SU-DHL-6 (cell line): ENCODE data around the gene RPP14.
"Not testable (repeated sequence)": the region's sequence is repeated elsewhere in the genome, so short reads cannot be mapped to it uniquely, and the experiment has no call there.

ENCODE experiments used
- H2AFZ ChIP-seq: fragments of 200-600 bp; sonication (generic); 2 replicates; pipeline ENCODE4 v1.6.1; 2014; ENCODE audit warnings: low read depth, mild to moderate bottlenecking, moderate library complexity, mixed read lengths, antibody characterized with exemption, low read length; ENCODE audit not compliant: severe bottlenecking
- H3F3A ChIP-seq: fragments of 200-600 bp; shearing (Covaris generic); 2 replicates; pipeline ENCODE4 v1.6.0; 2016; ENCODE audit warnings: antibody characterized with exemption, mild to moderate bottlenecking; ENCODE audit not compliant: insufficient read depth
- H3K27ac ChIP-seq: fragments of 200-600 bp; sonication (generic); 2 replicates; pipeline ENCODE4 v1.5.1; 2016; ENCODE audit warnings: low read depth, mild to moderate bottlenecking, low read length, moderate library complexity, mixed read lengths
- H3K27me3 ChIP-seq: fragments of 200-600 bp; sonication (generic), shearing (Covaris generic); 2 replicates; pipeline ENCODE4 v1.6.0; 2014; ENCODE audit warnings: mild to moderate bottlenecking, low read length
- H3K36me3 ChIP-seq: fragments of 200-600 bp; sonication (generic); 2 replicates; pipeline ENCODE4 v1.6.1; 2014; ENCODE audit warnings: mild to moderate bottlenecking, low read length, mixed read lengths
- H3K4me2 ChIP-seq: fragments of 300-600, 200-600 bp; shearing (Covaris generic), sonication (generic); 2 replicates; pipeline ENCODE4 v1.6.0; 2014; ENCODE audit warnings: low read length, low read depth, mild to moderate bottlenecking; ENCODE audit not compliant: poor library complexity, severe bottlenecking
- H3K4me3 ChIP-seq: fragments of 200-600 bp; sonication (generic); 2 replicates; pipeline ENCODE4 v1.5.1; 2014; ENCODE audit warnings: antibody characterized with exemption, low read length, mild to moderate bottlenecking, mixed read lengths; ENCODE audit not compliant: insufficient read depth, poor library complexity, severe bottlenecking
- H3K79me2 ChIP-seq: fragments of 200-600 bp; sonication (generic); 2 replicates; pipeline ENCODE4 v1.6.1; 2014; ENCODE audit warnings: mild to moderate bottlenecking, low read length, moderate library complexity; ENCODE audit not compliant: insufficient read depth
- H3K9ac ChIP-seq: fragments of 200-600 bp; sonication (generic); 2 replicates; pipeline ENCODE4 v1.7.0; 2014; ENCODE audit warnings: mild to moderate bottlenecking, low read length
- H3K9me2 ChIP-seq: fragments of 200-600 bp; sonication (generic); replicated peaks from 2 replicates; pipeline ENCODE4 v1.6.1; 2014; ENCODE audit warnings: low read length; ENCODE audit not compliant: insufficient read depth
- H3K9me3 ChIP-seq: fragments of 200-600 bp; sonication (generic); 2 replicates; pipeline ENCODE4 v1.6.1; 2014; ENCODE audit warnings: low read length, mixed read lengths; ENCODE audit not compliant: insufficient read depth
- H4K20me1 ChIP-seq: fragments of 200-600 bp; sonication (generic); 2 replicates; pipeline ENCODE4 v1.6.1; 2014; ENCODE audit warnings: low read depth, mild to moderate bottlenecking, antibody characterized with exemption, low read length, moderate library complexity, mixed read lengths
- CTCF ChIP-seq: fragments of 200-600 bp; sonication (generic); IDR thresholded peaks from one replicate; pipeline ENCODE4 v1.5.1; 2017; ENCODE audit warnings: antibody characterized with exemption, mild to moderate bottlenecking, low read length, moderate library complexity; ENCODE audit not compliant: insufficient read depth, poor library complexity, severe bottlenecking
- EZH2phosphoT487 ChIP-seq: fragments of 200-600 bp; sonication (generic), shearing (Covaris generic); conservative IDR thresholded peaks from 2 replicates; pipeline ENCODE4 v1.6.1; 2018; ENCODE audit warnings: mild to moderate bottlenecking, antibody characterized with exemption, low read length, moderate library complexity, mixed read lengths

RPP14 gene

DNA sequence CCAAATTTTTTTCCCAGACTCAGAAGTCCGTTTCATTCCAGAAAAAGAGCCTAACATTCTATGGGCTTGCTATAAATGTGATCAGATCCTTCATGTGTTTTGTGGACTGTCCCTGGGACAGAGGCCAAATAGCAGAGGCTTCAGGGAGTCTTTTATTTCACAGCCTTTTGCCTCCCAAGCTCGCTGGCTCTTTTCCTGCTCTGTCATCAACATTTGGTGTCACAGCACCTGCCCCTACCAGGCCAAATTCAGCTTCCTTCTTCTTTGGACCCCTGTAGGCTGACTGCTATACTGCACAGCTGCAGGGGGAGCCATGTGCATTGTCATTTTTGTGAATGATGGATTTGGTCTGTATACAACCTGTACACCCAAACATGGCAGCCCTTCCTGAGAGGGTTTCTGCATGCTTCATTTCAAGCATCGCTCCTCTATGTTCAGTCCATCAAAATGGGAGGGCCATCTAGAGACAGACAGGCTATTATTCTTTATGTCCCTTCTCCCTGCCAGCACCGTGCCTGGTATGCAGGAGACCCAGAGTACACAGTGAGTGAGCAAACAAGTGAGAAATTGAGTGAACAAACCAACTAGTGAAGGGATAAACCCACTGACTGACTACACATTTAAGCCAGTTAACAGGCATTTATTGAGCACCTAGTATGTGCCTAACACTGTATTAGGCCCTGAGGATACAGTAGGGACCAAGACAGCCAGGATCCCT, 17.9 kb upstream of the RPP14 start:
- H2AFZ ChIP-seq: no peak overlapping the region
- H3K27ac ChIP-seq: no peak overlapping the region
- TF ChIP-seq CTCF (peak; percentile 10), EZH2phosphoT487 (no peak)
- no peaks in the 10 kb centered on the region for H3K9me2 ChIP-seq
- no peaks in the 10 kb centered on the region for H4K20me1 ChIP-seq
- H3K9ac ChIP-seq: no peak overlapping the region
- no peak overlapping the region for H3K4me3 ChIP-seq
- H3K9me3 ChIP-seq: no peaks in the 10 kb centered on the region
- no peak overlapping the region for H3K4me2 ChIP-seq
- no peaks in the 10 kb centered on the region for H3K36me3 ChIP-seq
- no peaks in the 10 kb centered on the region for H3K79me2 ChIP-seq
- H3K27me3 ChIP-seq: no peaks in the 10 kb centered on the region
- no peaks in the 10 kb centered on the region for H3F3A ChIP-seq

DNA sequence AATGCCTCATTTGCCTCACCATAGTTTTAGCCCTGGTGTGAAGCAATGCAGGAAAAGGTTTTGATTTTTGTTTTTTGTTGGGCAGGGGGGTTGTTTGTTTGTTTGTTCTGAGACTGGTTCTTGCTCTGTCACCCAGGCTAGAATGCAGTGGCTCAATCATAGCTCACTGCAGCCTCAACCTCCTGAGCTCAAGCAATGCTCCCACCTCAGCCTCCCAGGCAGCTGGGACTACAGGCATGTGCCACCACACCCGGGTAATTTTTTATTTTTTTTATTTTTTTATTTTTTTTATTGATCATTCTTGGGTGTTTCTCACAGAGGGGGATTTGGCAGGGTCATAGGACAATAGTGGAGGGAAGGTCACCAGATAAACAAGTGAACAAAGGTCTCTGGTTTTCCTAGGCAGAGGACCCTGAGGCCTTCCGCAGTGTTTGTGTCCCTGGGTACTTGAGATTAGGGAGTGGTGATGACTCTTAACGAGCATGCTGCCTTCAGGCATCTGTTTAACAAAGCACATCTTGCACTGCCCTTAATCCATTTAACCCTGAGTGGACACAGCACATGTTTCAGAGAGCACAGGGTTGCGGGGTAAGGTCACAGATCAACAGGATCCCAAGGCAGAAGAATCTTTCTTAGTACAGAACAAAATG, 17.0 kb upstream of the RPP14 start:
- H2AFZ ChIP-seq, H4K20me1 ChIP-seq, H3F3A ChIP-seq, H3K9me3 ChIP-seq, H3K79me2 ChIP-seq, H3K4me2 ChIP-seq, H3K9me2 ChIP-seq, H3K27me3 ChIP-seq, H3K4me3 ChIP-seq, H3K36me3 ChIP-seq, H3K27ac ChIP-seq, H3K9ac ChIP-seq: not testable (repeated sequence)

- not testable (repeated sequence) for H3K4me3 ChIP-seq, H3K9me3 ChIP-seq, H3K9ac ChIP-seq, H3K36me3 ChIP-seq, H4K20me1 ChIP-seq, H3K27ac ChIP-seq, H3K79me2 ChIP-seq, H3K4me2 ChIP-seq, H3K27me3 ChIP-seq, H2AFZ ChIP-seq, H3K9me2 ChIP-seq, H3F3A ChIP-seq
Measured at GRCh38 chr3:58290446-58290845, 15.6 kb upstream of the RPP14 start.

- Histone ChIP-seq H3K27me3 (no peaks in the 10 kb centered on the region), H3K36me3 (no peaks in the 10 kb centered on the region)
- TF ChIP-seq EZH2phosphoT487 (no peak), CTCF (no peak)
Measured at GRCh38 chr3:58291671-58292338, 14.2 kb upstream of the RPP14 start.

More at GRCh38 chr3:58291671-58292338, 14.2 kb upstream of the RPP14 start:
- Histone ChIP-seq H3K4me3 (no peak overlapping the region), H3K27ac (no peak overlapping the region), H3F3A (no peaks in the 10 kb centered on the region), H3K9me3 (no peaks in the 10 kb centered on the region), H3K79me2 (no peaks in the 10 kb centered on the region), H4K20me1 (no peaks in the 10 kb centered on the region), H3K9ac (no peak overlapping the region), H2AFZ (no peak overlapping the region), H3K9me2 (no peaks in the 10 kb centered on the region), H3K4me2 (no peak overlapping the region)
